Right lobe of liver (tissue), 6 donors: ENCODE measurements around the gene GRK1. TPM values are rescaled to one million over a fixed set of nuclear protein-coding genes. Genes with fewer than 3 reads are reported as not detected.

Source experiments
- ATAC-seq, 4 donors: fragments of 200-7000 bp; cut with Tn5 transposase; one replicate each; pipeline ENCODE4 v1.9.1; 2020; ENCODE audit warnings: mild to moderate bottlenecking in 4 of 4, moderate library complexity in 4 of 4
- DNase-seq, 3 donors: peaks; one replicate each; pipeline ENCODE4 v3.0.0-alpha.2; 2020
- H3K27ac ChIP-seq, 3 donors: fragments of 200-600 bp; one replicate each; pipeline ENCODE4 v1.8.0; 2022
- H3K27me3 ChIP-seq, 2 donors: fragments of 200-600 bp; one replicate each; pipeline ENCODE4 v1.8.0; 2022
- H3K36me3 ChIP-seq, 4 donors: fragments of 200-600 bp; sonication (generic) in 1 of 4; one replicate each; pipeline versions ENCODE4 v1.5.1 to v1.8.0; 2017 to 2022; ENCODE audit warnings: control low read depth in 1 of 4
- H3K4me1 ChIP-seq, 4 donors: fragments of 200-600 bp; sonication (generic) in 1 of 4; one replicate each; pipeline versions ENCODE4 v1.5.1 to v1.8.0; 2017 to 2022; ENCODE audit warnings: control low read depth in 1 of 4
- H3K4me3 ChIP-seq, 3 donors: fragments of 200-600 bp; one replicate each; pipeline ENCODE4 v1.8.0; 2022
- H3K9me3 ChIP-seq, 4 donors: fragments of 200-600 bp; sonication (generic) in 1 of 4; one replicate each; pipeline versions ENCODE4 v1.5.1 to v1.8.0; 2017 to 2022; ENCODE audit warnings: control low read depth in 1 of 4
- CTCF ChIP-seq, 4 donors: fragments of 200-600 bp in 3 of 4; fragments of 450-650 bp in 1 of 4; IDR thresholded peaks; one replicate each; pipeline versions ENCODE4 v1.5.1 to v1.8.0; 2016 to 2022; ENCODE audit warnings: antibody characterized with exemption in 4 of 4, mild to moderate bottlenecking in 2 of 4
- POLR2A ChIP-seq: fragments of 450-650 bp; IDR thresholded peaks from one replicate; pipeline ENCODE4 v1.6.1; 2017; ENCODE audit warnings: antibody characterized with exemption, mild to moderate bottlenecking
- WGBS: methylation state at CpG from one replicate; pipeline ENCODE4 v1.1.6; 2018; ENCODE audit warnings: low coverage, low lambda C conversion rate; ENCODE audit not compliant: insufficient coverage; ENCODE audit errors: missing lambda C conversion rate; 5-methylcytosine and 5-hydroxymethylcytosine counted together
- intact Hi-C, 2 donors: fragments of 100-400 bp; cut with DNase I; formaldehyde crosslinking; loops; one replicate each; pipeline versions ENCODE4 v1.11.2 to v1.14.1; 2022
- total RNA-seq, 6 experiments: library from RNA; depleted of rRNA in 2 of 6; stranded (reverse); fragments of >200 nt in 2 of 6; fragmentation: NEBNext Ultra II Directional in 3 of 6; extraction: Animal tissue kit (Norgen Biotek cat#: 25700) in 3 of 6; gene quantifications; one replicate each; pipeline versions ENCODE4 v1.1.0 to v1.2.4, GENCODE V29; 2016 to 2023
- donor health status: DM: no; HTN: yes; CAD: no.
- donor health status: DM: no; HTN: no; CAD: no.
- donor health status: DM: no; HTN: no; CAD: no.
- donor health status: DM: no; HTN: yes; CAD: no.
- donor health status: DM: no; HTN: yes; CAD: no.

The GRK1 gene
- total RNA-seq, 6 experiments from 2014 or later = not detected

DNA sequence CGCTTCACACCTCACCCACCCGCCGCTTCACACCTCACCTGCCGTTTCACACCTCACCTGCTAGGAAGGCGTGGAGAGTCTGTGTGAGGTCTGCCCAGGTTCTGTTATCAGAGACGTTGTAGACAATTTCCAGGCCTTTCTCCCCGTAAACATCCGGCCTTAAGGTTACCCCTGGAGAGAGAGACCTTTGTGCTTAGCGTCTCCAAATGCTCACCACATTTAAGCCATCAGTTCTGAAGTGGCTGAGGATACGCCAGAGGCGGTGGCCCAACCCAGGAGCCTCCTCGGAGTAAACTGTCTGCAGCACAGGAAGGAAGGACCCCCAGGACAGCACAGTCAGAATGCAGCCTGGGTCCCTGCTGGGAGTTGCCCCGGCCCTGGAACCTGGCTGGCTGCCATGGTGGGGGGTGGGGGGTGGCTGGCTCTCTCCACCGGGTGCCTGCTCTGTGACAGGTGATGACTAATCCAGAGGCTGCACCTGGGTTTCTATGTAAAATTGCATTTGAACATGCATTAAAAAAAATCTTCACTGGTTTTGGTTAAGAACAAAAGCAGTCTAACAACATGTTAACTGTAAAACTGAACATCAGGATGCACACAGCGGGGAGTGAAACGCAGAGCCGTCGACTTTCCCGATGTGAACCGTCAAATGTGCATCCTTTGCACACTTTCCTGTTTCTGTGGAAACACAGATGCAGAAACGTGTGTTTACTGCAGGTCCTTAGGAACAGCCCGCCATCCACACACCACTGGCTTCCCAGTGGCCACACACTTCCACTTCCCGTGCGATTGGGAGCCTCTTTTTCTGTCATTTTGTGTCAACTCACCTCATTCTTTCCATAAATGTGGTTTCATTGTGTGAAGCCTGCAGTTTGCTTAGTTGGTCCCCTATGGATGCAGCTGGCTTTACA is 13.5 kb upstream of the GRK1 start:
- 62% methylated on average over 20 of the region's 24 CpGs for WGBS
- no peak for ATAC-seq
- Histone ChIP-seq H3K4me1 (no peaks in the 10 kb centered on the region), H3K27ac (no peak overlapping the region), H3K36me3 (no peaks in the 10 kb centered on the region), H3K4me3 (no peak overlapping the region), H3K9me3 (no peaks in the 10 kb centered on the region), H3K27me3 (no peaks in the 10 kb centered on the region)
- peak in 2 of 3 donors; percentile 27 to 41 for DNase-seq
- intact Hi-C loops = no loop called here
- TF ChIP-seq CTCF (IDR thresholded peaks at IDR 0.05) = no peak
- TF ChIP-seq POLR2A = no peak

GRCh38 chr13:113654175-113654560 is 12.9 kb upstream of the GRK1 start:
- WGBS = 52% methylated on average over 8 of the region's 9 CpGs

GRCh38 chr13:113654591-113655345 is 12.3 kb upstream of the GRK1 start:
- TF ChIP-seq CTCF (IDR thresholded peaks at IDR 0.05) (no peak), POLR2A (no peak)
- intact Hi-C loops = no loop called here
- ATAC-seq = no peak
- peak in 2 of 3 donors; percentile 43 to 45 for DNase-seq
- H3K36me3 ChIP-seq = no peaks in the 10 kb centered on the region
- H3K4me1 ChIP-seq = no peaks in the 10 kb centered on the region
- no peaks in the 10 kb centered on the region for H3K27me3 ChIP-seq
- H3K4me3 ChIP-seq = no peak overlapping the region
- H3K9me3 ChIP-seq = no peaks in the 10 kb centered on the region
- 79% methylated on average over 13 of the region's 39 CpGs for WGBS
- H3K27ac ChIP-seq = no peak overlapping the region

More at GRCh38 chr13:113654175-113654560, 12.9 kb upstream of the GRK1 start:
- H3K4me1 ChIP-seq = no peaks in the 10 kb centered on the region
- no peaks in the 10 kb centered on the region for H3K9me3 ChIP-seq
- ATAC-seq = no peak
- peak in 2 of 3 donors; percentile 8 to 19 for DNase-seq
- no peaks in the 10 kb centered on the region for H3K27me3 ChIP-seq
- H3K36me3 ChIP-seq = no peaks in the 10 kb centered on the region
- no peak overlapping the region for H3K4me3 ChIP-seq
- TF ChIP-seq CTCF (IDR thresholded peaks at IDR 0.05) (no peak), POLR2A (no peak)
- no peak overlapping the region for H3K27ac ChIP-seq
- intact Hi-C loops = no loop called here

- Histone ChIP-seq H3K4me1 (no peaks in the 10 kb centered on the region), H3K27ac (no peak overlapping the region), H3K27me3 (no peaks in the 10 kb centered on the region), H3K9me3 (no peaks in the 10 kb centered on the region), H3K36me3 (no peaks in the 10 kb centered on the region), H3K4me3 (no peak overlapping the region)
- ATAC-seq (no peak), DNase-seq (peak in 1 of 3 donors; percentile 39)
- TF ChIP-seq CTCF (IDR thresholded peaks at IDR 0.05) (no peak), POLR2A (no peak)
- intact Hi-C loops = no loop called here
- WGBS = 80% methylated on average over 7 of the region's 15 CpGs
Measured at GRCh38 chr13:113655346-113656002, 11.5 kb upstream of the GRK1 start.
